Measurements from ENCODE around the gene SNX14.
"Not testable (repeated sequence)": the region's sequence is repeated elsewhere in the genome, so short reads cannot be mapped to it uniquely, and the experiment has no call there.

SNX14 gene, protein sequence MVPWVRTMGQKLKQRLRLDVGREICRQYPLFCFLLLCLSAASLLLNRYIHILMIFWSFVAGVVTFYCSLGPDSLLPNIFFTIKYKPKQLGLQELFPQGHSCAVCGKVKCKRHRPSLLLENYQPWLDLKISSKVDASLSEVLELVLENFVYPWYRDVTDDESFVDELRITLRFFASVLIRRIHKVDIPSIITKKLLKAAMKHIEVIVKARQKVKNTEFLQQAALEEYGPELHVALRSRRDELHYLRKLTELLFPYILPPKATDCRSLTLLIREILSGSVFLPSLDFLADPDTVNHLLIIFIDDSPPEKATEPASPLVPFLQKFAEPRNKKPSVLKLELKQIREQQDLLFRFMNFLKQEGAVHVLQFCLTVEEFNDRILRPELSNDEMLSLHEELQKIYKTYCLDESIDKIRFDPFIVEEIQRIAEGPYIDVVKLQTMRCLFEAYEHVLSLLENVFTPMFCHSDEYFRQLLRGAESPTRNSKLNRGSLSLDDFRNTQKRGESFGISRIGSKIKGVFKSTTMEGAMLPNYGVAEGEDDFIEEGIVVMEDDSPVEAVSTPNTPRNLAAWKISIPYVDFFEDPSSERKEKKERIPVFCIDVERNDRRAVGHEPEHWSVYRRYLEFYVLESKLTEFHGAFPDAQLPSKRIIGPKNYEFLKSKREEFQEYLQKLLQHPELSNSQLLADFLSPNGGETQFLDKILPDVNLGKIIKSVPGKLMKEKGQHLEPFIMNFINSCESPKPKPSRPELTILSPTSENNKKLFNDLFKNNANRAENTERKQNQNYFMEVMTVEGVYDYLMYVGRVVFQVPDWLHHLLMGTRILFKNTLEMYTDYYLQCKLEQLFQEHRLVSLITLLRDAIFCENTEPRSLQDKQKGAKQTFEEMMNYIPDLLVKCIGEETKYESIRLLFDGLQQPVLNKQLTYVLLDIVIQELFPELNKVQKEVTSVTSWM

GRCh38 chr6:85593438-85594196, at the start of gene SNX14:
Gene SNX14 (minus strand): TSS chr6:85593858. CDS start chr6:85593718, 140 bp downstream.
- DNase-seq: peak; percentile 37 to 94 (median 88)

DNA sequence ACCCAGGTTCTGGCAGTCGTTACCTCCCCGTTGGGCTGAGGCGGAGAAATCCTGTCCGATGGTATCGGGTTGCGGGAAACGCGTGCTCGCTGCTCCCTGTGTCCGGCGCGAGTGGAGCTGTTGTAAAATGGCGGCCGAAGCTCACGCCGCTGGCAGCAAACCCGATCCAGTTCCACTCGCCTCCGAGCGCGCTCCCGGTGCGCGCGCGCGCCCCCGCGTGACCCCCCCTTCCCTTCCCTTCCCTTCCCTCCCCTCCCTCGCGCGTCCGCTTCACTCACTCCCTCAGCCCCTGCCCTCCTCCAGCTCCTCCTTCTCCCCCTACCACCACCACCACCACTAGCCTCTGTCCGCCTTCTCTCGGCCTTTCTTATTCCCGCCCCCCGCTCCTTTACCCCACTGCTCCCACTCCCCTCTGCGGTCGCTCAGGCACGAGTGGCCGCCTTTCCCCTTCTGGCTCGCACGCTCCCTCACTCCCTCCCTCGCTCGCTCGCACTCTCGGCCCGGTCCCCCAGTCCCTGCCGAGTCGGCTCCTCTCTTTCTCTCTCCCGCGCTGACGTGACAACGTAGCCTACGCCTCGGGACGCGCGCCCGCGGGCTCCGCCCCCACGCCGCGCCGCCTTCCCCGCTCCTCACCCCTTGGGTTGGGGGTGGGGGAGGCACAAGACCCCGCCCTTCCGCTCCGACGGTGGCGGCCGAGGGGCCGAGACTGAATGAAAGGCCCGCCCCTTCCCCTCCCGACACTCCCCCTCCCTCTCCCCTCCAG, 49.3 kb upstream of the SNX14 start, which contains the start of gene SYNCRIP:
TSS of gene SYNCRIP (minus strand) at position 113 of the 763 bp plus-strand sequence. CDS start 1,447 bp downstream, outside the sequence.
- peak; percentile 86 to 99 (median 97) for DNase-seq

DNA sequence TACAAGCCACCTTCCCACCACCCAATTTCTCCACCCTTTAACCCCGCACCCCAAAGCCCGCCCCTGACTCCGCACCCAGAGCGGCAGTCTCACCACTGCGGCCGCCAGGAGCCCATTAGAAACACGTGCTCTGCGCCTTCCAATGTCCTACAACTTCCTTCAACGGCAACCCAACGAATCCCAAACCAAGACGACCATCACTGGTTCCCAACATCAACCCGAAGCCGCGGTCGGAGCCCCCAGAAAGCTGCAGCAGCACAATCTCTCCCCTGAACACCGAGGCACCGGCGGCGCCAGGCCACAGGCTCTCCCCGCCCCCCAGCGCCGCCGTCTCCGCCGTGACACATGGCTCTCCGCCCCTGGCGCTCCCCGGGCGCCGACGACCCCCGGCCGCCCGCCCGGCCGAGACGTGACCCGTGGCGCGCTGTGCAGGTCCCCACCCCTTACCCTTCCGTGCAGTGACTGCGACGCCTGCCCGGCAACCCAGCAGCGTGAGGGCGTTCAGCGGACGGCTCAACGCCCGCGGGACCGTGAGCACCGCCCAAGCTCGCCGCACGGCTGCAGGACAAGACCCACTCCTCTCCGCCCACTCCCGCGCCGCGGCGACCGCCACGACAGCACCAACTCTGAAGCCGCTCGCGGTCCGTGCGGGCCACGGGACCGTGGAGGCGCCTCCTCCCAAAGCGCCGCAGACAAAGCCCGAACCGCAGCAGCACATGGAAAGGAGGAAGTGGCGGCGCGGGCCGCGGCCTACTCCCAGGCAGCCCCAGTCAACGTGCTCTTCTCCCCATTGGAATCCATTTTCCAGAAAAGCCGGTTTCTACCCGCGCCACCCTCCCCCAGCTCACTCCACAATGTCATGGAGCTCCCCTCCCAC, 48.5 kb upstream of the SNX14 start:
- peak in 13 of 14 donors; percentile 5 to 73 (median 47) for DNase-seq

DNA sequence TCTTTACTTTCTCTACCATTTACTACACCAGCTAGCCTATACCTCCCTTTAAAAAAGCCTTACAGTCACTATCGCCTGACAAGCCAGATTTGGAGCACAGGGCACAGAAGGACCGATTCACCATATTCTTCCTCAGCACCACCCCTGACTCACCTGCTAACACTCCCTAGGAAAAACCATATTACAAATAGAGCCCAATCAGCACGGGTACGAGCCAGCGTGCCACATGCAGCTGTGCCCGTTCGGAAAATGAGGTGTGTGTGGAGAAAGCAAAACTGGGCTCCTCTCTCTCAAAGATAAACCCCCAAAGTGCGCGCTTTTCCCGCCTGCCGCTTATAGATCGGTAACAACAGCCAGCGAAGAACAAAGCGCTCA, 47.9 kb upstream of the SNX14 start:
- DNase-seq: peak in 1 of 14 donors; percentile 10

- DNase-seq: no peak
Measured at GRCh38 chr6:85640821-85641220, 47.2 kb upstream of the SNX14 start.

- DNase-seq: no peak
Measured at GRCh38 chr6:85637579-85637978, 43.9 kb upstream of the SNX14 start.

DNA sequence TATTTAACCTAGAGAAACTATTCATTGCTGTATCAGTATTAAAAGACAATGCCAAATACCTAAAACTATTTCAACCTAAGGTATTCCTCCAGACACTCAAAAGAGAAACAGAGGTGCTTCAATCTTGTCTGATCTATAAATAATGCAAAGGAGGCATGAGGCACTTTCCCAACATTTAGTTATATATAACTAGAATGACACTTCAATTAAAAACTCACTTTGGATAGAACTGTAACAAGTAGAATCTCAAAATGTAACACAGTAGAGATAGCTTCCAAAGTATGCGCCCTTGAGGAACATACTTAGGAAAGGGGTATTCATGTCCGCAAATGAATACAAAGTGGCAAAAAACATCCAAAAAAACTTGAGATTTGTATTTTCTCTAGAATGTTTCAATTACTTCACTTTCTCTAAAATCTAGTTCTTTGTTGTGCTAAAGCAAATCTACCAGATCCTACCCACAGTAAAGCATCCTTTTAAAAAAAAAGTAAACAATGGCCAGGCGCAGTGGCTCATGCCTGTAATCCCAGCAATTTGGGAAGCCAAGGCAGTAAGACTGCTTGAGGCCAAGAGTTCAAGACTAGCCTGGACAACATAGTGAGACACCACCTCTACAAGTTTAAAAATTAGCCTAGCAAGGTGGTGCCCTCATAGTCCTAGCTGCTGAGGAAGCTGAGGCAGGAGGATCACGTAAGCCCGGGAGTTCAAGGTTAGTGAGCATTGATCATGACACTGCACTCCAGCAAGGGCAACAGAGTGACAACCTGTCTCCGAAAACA, 38.7 kb upstream of the SNX14 start:
- no peak for DNase-seq

DNA sequence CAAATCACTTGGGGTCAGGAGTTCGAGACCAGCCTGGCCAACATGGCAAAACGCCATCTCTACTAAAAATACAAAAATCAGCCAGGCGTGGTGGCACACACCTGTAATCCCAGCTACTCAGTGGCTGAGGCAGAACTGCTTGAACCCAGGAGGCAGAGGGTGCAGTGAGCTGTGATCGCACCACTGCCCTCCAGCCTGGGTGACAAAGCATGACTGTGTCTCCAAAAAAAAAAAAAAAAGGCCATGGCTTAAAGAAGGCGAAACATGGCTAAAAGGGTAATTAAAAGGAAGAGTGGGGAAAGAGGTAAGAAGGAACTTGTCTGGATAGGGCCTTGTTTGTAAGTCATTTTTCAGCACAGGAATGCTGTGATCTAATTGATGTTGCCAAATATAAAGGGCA, 37.5 kb upstream of the SNX14 start:
- not testable (repeated sequence) for DNase-seq

DNA sequence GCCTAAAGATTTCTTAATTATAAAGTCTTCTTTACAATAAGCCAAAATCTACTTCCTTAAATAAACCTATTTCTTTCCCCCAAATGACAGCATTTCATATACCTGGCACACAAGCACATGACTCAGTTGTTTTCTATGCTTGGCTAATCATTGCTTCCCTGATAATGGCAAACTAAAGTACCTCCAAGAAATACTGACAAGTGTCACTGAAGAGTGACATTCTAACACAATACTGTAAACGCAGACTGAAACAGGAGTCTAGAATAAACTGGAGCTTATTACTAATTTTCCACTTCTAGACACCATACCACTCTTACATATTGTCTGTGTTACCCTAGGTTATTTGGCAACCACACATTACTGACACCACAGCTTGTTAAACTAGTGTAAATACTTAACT, 34.7 kb upstream of the SNX14 start:
- no peak for DNase-seq

DNA sequence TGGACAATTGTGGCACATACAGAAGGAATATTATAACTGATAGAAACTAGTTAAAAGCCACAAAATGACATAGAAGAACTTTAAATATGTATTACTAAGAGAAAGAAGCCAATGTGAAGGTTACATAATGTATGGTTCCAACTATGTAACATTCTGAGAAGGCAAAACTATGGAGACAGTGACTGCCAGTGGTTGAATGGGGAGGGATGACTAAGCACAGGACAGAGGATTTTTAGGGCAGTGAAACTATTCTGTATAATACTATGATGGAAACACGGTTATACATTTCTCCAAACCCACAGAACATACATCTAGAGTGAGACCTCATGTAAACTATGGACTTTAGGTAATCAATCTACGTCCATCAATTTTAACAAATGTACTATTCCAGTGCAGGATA, 26.6 kb upstream of the SNX14 start:
- no peak for DNase-seq

GRCh38 chr6:85614780-85615179, 21.1 kb upstream of the SNX14 start:
- DNase-seq: no peak

DNA sequence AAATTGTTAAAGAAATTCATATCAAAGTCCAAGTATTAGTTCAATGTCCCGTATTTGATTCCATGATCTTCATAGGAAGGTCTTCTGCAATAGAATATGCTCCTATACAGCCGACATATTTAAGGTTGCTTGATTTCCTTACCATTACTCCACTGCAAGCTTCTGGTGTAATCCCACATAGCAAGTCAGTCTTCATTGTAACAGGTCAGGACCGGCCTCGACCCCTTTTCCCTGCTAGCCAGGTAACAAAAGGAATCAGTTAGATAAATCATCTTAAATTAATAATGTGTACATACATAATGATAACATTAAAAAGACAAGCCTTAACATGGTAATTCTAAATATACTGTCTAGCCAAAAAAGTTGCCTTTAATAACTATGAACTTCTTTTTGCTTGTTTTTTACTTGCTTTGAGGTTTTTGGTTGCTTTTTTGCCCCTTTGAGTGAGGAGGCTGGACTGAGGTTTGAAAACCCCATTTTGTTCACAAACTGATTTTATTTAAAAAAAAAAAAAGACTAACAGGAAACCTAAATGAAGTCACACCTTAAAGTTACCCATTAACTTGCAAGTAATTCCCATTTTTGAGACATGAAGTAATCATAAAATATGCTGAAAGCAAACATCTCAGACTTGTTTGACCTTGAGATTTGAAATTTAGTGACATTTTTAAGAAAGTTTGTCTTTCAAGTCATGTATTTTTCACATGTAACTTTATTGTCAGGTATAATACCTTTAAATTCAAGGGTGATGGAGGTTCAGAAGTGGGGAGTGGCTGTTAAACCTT, 19.2 kb upstream of the SNX14 start:
- DNase-seq: no peak

DNA sequence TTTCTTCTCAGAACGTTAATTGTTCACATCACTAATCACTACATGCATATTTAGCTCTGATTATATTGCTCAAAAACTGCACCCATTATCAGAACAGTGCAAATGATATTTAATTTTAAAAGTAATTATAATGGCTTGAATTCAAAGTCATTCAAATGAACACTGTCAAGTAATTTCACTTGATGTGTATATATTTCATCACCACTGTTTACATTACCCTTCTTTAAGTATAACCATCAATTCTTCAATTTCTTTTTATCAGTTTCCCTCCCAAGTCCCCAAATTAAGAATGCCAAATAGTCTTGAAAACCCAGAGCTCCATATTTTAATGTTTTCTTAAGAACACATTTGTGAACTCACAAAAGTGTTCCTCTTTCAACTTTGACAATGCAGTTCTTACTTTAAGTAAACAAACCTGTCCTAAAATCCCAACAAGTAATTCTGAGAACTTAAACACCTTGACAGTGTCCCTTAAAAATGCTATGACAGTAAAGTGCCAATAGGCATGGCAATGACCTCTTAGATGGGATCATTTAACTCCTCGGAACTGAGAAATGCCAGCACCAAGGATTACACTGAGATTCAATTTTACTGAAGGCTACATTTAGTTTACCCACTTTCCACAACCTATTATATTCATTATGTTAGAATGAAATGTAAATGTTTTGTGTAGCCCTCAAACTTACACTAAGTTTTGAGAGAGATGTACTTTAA, 16.7 kb upstream of the SNX14 start:
- DNase-seq: no peak

DNA sequence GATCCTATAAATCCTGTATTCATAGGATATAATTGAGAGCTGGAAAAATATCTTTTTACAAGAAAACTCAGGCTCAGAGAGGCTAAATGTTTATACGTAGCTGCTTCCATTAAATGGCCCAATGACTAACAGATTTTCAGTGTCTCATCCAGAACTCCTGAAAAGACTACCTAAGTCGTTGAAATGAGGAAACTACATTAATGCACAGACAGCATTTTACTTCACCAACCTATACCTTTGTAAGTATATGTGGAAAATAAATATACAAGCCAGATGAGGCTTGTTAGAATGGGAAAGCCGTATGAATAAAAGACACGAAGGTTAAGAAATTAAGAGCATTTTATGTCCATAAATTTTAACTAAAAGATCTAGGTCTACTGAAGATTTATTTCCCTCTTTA, 8.4 kb upstream of the SNX14 start:
- no peak for DNase-seq

GRCh38 chr6:85600713-85601313, 7.2 kb upstream of the SNX14 start:
- DNase-seq: no peak

DNA sequence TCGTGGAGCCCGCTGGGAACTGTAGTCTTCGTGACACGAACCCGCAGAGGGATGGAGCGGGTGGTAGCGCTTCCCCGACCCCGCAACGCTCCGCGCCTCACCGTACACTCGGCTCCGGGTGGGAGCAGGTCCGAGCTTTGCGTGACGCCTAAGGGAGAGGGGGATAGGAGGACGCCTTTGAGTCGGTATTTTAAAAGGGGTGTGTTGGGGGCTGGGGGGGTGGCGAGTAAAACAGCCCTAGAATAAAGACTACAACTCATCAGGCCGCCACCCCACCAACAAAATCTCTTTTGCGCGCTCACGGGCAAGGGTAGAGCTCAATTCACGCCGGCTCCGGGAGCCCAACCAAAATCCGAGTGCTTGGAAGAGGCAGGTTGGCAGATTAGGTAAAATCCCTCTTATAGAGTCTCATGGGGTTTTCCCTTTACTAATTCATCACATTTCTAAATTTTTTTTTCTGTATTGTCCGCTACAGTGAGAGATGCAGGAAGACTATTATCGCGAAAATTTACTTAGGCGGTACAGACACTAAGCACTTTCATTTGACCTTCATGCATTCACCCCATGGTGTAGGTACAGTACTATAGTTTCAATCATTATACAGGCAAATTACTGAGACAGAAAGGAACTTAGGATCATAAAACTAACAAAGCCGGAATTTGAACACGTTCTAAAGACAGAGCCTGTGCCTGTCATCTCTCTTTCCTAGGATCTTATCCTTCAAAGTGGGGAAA, 706 bp upstream of the SNX14 start:
- DNase-seq: peak in 1 of 14 donors; percentile 42

- no peak for DNase-seq
Measured at GRCh38 chr6:85592033-85592432, 1.6 kb downstream of the SNX14 start.
